Measurements from ENCODE around the gene FAS.

DNA sequence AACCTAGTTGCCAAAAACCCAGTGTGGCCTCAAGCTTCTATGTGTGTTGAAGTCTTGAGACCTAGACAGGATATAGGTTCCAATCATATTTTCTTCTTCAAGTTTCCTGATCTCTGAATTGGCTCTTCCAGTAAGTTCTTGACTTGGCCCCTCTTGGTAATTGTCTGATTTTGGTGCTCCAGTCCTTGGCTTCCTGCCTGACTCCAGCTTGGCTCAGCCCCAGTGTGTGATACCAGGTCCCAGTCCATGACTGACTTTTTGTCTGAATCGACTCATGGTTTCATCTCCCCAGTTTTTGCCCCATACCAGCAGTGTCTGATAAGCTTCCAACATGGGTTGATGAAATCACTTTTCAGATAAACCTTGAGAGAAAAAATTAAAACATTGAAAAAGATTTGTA, 72.3 kb downstream of the FAS start:
- TF ChIP-seq POLR2AphosphoS5 (IDR thresholded peaks at IDR 0.05) (no peak), POLR2A (IDR thresholded peaks at IDR 0.05) (no peak)
- TF ChIP-seq, protein P1, sequence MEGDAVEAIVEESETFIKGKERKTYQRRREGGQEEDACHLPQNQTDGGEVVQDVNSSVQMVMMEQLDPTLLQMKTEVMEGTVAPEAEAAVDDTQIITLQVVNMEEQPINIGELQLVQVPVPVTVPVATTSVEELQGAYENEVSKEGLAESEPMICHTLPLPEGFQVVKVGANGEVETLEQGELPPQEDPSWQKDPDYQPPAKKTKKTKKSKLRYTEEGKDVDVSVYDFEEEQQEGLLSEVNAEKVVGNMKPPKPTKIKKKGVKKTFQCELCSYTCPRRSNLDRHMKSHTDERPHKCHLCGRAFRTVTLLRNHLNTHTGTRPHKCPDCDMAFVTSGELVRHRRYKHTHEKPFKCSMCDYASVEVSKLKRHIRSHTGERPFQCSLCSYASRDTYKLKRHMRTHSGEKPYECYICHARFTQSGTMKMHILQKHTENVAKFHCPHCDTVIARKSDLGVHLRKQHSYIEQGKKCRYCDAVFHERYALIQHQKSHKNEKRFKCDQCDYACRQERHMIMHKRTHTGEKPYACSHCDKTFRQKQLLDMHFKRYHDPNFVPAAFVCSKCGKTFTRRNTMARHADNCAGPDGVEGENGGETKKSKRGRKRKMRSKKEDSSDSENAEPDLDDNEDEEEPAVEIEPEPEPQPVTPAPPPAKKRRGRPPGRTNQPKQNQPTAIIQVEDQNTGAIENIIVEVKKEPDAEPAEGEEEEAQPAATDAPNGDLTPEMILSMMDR (IDR thresholded peaks at IDR 0.05), result no peak

All from transverse colon (tissue), 4 donors.